Fibroblast of lung (primary cell): ENCODE results near the gene PAPLN. TPM values are rescaled to one million over a fixed set of nuclear protein-coding genes. Genes with fewer than 3 reads are reported as not detected.
A peak's percentile ranks its signal among the peaks of the same experiment; 100 is the strongest.

Experiments used
- DNase-seq, 2 donors: peaks; one replicate each; pipeline versions ENCODE4 v3.0.0 to v3.0.0-alpha.2; 2010; ENCODE audit warnings: low read depth in 2 of 2
- H2AFZ ChIP-seq: 2 replicates; pipeline ENCODE4 v1.5.1; 2012; ENCODE audit warnings: low read length, control low read depth, inconsistent platforms
- H3K27ac ChIP-seq: 2 replicates; pipeline ENCODE4 v1.5.1; 2011; ENCODE audit warnings: low read length, control low read depth; ENCODE audit not compliant: insufficient read depth
- H3K27me3 ChIP-seq: 2 replicates; pipeline ENCODE4 v1.5.1; 2011; ENCODE audit warnings: mild to moderate bottlenecking, low read length; ENCODE audit not compliant: control insufficient read depth, insufficient read depth
- H3K36me3 ChIP-seq: 2 replicates; pipeline ENCODE4 v1.5.1; 2011; ENCODE audit warnings: low read length; ENCODE audit not compliant: control insufficient read depth, insufficient read depth
- H3K4me1 ChIP-seq: 2 replicates; pipeline ENCODE4 v1.5.1; 2011; ENCODE audit warnings: low read length; ENCODE audit not compliant: control insufficient read depth, insufficient read depth; ENCODE audit errors: extremely low read depth
- H3K4me2 ChIP-seq: 2 replicates; pipeline ENCODE4 v1.5.1; 2011; ENCODE audit warnings: low read length, control low read depth; ENCODE audit not compliant: insufficient read depth; ENCODE audit errors: extremely low read depth
- H3K4me3 ChIP-seq, 4 experiments: fragments of 200-600 bp in 1 of 4; sonication (generic) in 1 of 4; replicated peaks in 1 of 4; 2 replicates each; pipeline ENCODE4 v1.5.1; 2011 to 2016; ENCODE audit warnings: low read length in 4 of 4, low read depth in 3 of 4, mild to moderate bottlenecking in 3 of 4, control low read depth in 2 of 4, inconsistent platforms in 1 of 4, mixed read lengths in 1 of 4; ENCODE audit not compliant: insufficient read depth in 1 of 4; ENCODE audit errors: control extremely low read depth in 1 of 4
- H3K79me2 ChIP-seq: 2 replicates; pipeline ENCODE4 v1.5.1; 2012; ENCODE audit warnings: mild to moderate bottlenecking, low read length, inconsistent platforms; ENCODE audit not compliant: control insufficient read depth, insufficient read depth
- H3K9ac ChIP-seq: 2 replicates; pipeline ENCODE4 v1.5.1; 2011; ENCODE audit warnings: mild to moderate bottlenecking, low read length, control low read depth; ENCODE audit not compliant: insufficient read depth
- H3K9me3 ChIP-seq: 2 replicates; pipeline ENCODE4 v1.5.1; 2012; ENCODE audit warnings: low read depth, low read length; ENCODE audit not compliant: control insufficient read depth, insufficient read depth
- H4K20me1 ChIP-seq: 2 replicates; pipeline ENCODE4 v1.5.1; 2011; ENCODE audit warnings: low read length; ENCODE audit not compliant: control insufficient read depth, insufficient read depth; ENCODE audit errors: extremely low read depth
- CTCF ChIP-seq, 2 donors: IDR thresholded peaks in 1 of 2; conservative IDR thresholded peaks in 1 of 2; 1 replicate in 1 of 2; 2 replicates in 1 of 2; pipeline ENCODE4 v1.5.1; 2011 to 2012; ENCODE audit warnings: low read length in 2 of 2, control low read depth in 1 of 2, inconsistent platforms in 1 of 2, low read depth in 1 of 2, mild to moderate bottlenecking in 1 of 2
- EZH2 ChIP-seq: IDR thresholded peaks from 2 replicates; pipeline ENCODE4 v1.5.1; 2012; ENCODE audit warnings: low read length, control low read depth, mild to moderate bottlenecking; ENCODE audit errors: missing control alignments
- polyA plus RNA-seq, 2 donors: library from polyadenylated mRNA; depleted of rRNA in 1 of 2; stranded (reverse) in 1 of 2; unstranded in 1 of 2; fragments of >200 nt; gene quantifications; 2 replicates each; pipeline ENCODE4 v1.2.1, GENCODE V29; 2011 to 2012; ENCODE audit warnings: missing spikeins in 1 of 2
- total RNA-seq: library from RNA; depleted of rRNA; stranded (reverse); fragments of >200 nt; gene quantifications from 2 replicates; pipeline ENCODE4 v1.2.1, GENCODE V29; 2014

PAPLN gene
- total and polyA plus RNA-seq, 2 donors (not counting 1 experiment from before 2014, with no cell fraction given) = 1.3 to 6.9 TPM

GRCh38 chr14:73223049-73223448, 14.3 kb upstream of the PAPLN start:
- Histone ChIP-seq H3K27me3 (no peaks in the 10 kb centered on the region), H4K20me1 (no peaks in the 10 kb centered on the region), H3K27ac (no peak overlapping the region), H3K4me2 (no peak overlapping the region), H3K4me1 (peaks cover 4% of the 10 kb centered on the region), H2AFZ (no peak overlapping the region), H3K4me3 (no peak overlapping the region), H3K9ac (no peak overlapping the region), H3K79me2 (no peaks in the 10 kb centered on the region), H3K9me3 (no peaks in the 10 kb centered on the region), H3K36me3 (peaks cover 4% of the 10 kb centered on the region)
- no peak for TF ChIP-seq EZH2
- peak in 1 of 2 donors; percentile 41 for DNase-seq

GRCh38 chr14:73225496-73225895, 11.8 kb upstream of the PAPLN start:
- Histone ChIP-seq H3K4me1 (peaks cover 13% of the 10 kb centered on the region), H2AFZ (no peak overlapping the region), H3K27me3 (no peaks in the 10 kb centered on the region), H3K4me2 (no peak overlapping the region), H3K79me2 (no peaks in the 10 kb centered on the region), H3K4me3 (no peak overlapping the region), H4K20me1 (no peaks in the 10 kb centered on the region), H3K9ac (no peak overlapping the region), H3K9me3 (no peaks in the 10 kb centered on the region), H3K27ac (no peak overlapping the region), H3K36me3 (no peaks in the 10 kb centered on the region)
- no peak for DNase-seq
- no peak for TF ChIP-seq CTCF (conservative IDR thresholded peaks at IDR 0.05 in 1 of 2, IDR thresholded peaks at IDR 0.05 in 1 of 2; ENCODE audit: low read depth in 1 of 2, low read length in 2 of 2)
- TF ChIP-seq EZH2 = no peak

DNA sequence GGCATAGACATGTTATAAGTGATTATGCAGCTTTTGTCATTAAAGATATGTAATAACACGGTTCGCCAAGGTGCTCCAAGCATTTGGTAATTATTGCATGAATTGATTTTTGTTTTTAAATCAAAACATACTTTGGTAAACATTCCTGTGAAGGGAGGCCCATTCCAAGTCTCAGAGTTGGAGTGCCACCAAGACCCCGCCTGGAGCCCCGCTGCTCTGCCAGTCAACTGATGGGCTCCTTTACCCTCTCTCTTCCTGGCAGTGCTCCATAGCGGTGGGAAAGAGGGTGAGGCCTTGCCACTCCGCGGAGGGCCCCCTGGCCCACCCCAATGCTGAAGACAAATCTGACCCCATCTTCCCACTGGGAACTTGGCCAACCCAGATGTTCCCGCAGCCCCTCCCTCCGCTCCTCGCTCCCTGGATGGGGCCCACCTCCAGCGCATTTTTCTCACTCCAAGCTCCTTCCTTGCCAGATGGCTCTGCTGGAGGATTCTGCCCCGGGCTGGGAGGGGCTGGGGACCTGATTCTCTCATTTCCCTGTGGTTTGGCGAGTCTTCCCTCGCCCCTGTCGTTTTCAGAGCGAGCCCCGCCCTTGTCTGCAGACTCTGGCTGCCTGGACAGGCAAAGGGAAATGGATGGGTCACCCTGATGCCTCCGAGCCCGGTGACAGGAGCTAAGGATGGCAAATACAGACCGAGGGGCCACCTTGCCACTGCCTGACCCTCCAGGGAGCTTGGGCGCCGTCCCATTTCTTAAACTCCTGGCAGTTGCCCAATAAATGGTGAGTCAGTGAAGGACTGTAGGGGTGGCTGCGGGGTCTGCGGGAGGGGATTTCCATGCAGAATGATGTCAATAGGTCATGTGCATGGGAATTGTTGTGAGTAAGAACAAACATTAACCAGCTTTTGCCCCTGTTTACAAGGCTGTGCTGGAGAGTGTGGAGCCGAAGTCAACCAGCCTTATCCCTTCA, 9.2 kb upstream of the PAPLN start:
- H3K4me1 ChIP-seq = peaks cover 13% of the 10 kb centered on the region
- no peaks in the 10 kb centered on the region for H4K20me1 ChIP-seq
- no peak for TF ChIP-seq CTCF (conservative IDR thresholded peaks at IDR 0.05 in 1 of 2, IDR thresholded peaks at IDR 0.05 in 1 of 2; ENCODE audit: low read depth in 1 of 2, low read length in 2 of 2)
- no peak for TF ChIP-seq EZH2
- peak overlapping the region in 2 of 4 experiments; percentile 17 to 24 for H3K4me3 ChIP-seq
- peaks cover 2% of the 10 kb centered on the region for H3K27me3 ChIP-seq
- H3K9ac ChIP-seq = no peak overlapping the region
- peak; percentile 86 to 94 for DNase-seq
- no peak overlapping the region for H2AFZ ChIP-seq
- H3K9me3 ChIP-seq = no peaks in the 10 kb centered on the region
- no peaks in the 10 kb centered on the region for H3K36me3 ChIP-seq
- no peaks in the 10 kb centered on the region for H3K79me2 ChIP-seq
- H3K4me2 ChIP-seq = peak overlapping the region; percentile 75
- H3K27ac ChIP-seq = no peak overlapping the region
